T-cell (primary cell): ENCODE results near the gene FOXJ2. TPM values are rescaled to one million over a fixed set of nuclear protein-coding genes. Genes with fewer than 3 reads are reported as not detected.
"Not testable (repeated sequence)": the region's sequence is repeated elsewhere in the genome, so short reads cannot be mapped to it uniquely, and the experiment has no call there.

ENCODE experiments used
- ATAC-seq, 4 experiments: fragments of 200-7000 bp in 3 of 4; fragments of 150-1000 bp in 1 of 4; cut with Tn5 transposase; replicated peaks in 1 of 4; 1 replicate in 3 of 4; 2 replicates in 1 of 4; pipeline ENCODE4 v1.10.0; 2021; ENCODE audit warnings: moderate library complexity in 3 of 4, mild to moderate bottlenecking in 2 of 4, moderate number of reproducible peaks in 1 of 4
- CTCF ChIA-PET, 2 donors: fragments of 300-600 bp; sonication (Branson Sonifier 250); formaldehyde crosslinking; loops; one replicate each; lab custom pipeline; 2022; ENCODE audit warnings: antibody characterized with exemption in 2 of 2; lab: Charles Lee
- POLR2A ChIA-PET, 2 donors: fragments of 300-600 bp; sonication (Branson Sonifier 250); formaldehyde crosslinking; loops; one replicate each; lab custom pipeline; 2022; ENCODE audit warnings: antibody characterized with exemption in 2 of 2; lab: Charles Lee
- DNase-seq, 35 experiments: peaks; one replicate each; pipeline versions ENCODE4 v3.0.0 to v3.0.0-alpha.2; 2013 to 2023
- H3K27ac ChIP-seq: one replicate; pipeline ENCODE4 v1.5.1; 2013; ENCODE audit warnings: low read length
- H3K27me3 ChIP-seq, 2 experiments: replicated peaks in 1 of 2; 1 replicate in 1 of 2; 2 replicates in 1 of 2; pipeline versions ENCODE4 v1.6.1 to v1.7.0; 2013; ENCODE audit warnings: low read length in 1 of 2, mixed read lengths in 1 of 2; ENCODE audit not compliant: control insufficient read depth in 2 of 2, insufficient read depth in 2 of 2; ENCODE audit errors: extremely low read depth in 1 of 2
- H3K36me3 ChIP-seq, 2 donors: 1 replicate in 1 of 2; 2 replicates in 1 of 2; pipeline versions ENCODE4 v1.6.1 to v1.7.0; 2013; ENCODE audit warnings: low read length in 1 of 2; ENCODE audit not compliant: control insufficient read depth in 2 of 2, insufficient read depth in 1 of 2; ENCODE audit errors: extremely low read depth in 1 of 2
- H3K4me1 ChIP-seq, 2 experiments: 1 replicate in 1 of 2; 2 replicates in 1 of 2; pipeline versions ENCODE4 v1.6.1 to v1.7.0; 2013; ENCODE audit warnings: low read length in 2 of 2, mixed read lengths in 1 of 2; ENCODE audit not compliant: insufficient read depth in 2 of 2, control insufficient read depth in 1 of 2; ENCODE audit errors: extremely low read depth in 1 of 2
- H3K4me3 ChIP-seq, 2 donors: 1 replicate in 1 of 2; 2 replicates in 1 of 2; pipeline versions ENCODE4 v1.5.1 to v1.7.0; 2013; ENCODE audit warnings: mild to moderate bottlenecking in 2 of 2, low read length in 1 of 2, moderate library complexity in 1 of 2; ENCODE audit not compliant: control insufficient read depth in 1 of 2; ENCODE audit errors: extremely low read depth in 1 of 2
- H3K9me3 ChIP-seq: 2 replicates; pipeline ENCODE4 v1.7.0; 2013
- H3K27ac Mint-ChIP-seq, 2 donors: one replicate each; pipeline ENCODE4 v1.8.0; 2020 to 2021; ENCODE audit warnings: mild to moderate bottlenecking in 2 of 2, mixed read lengths in 2 of 2
- H3K27me3 Mint-ChIP-seq, 2 donors: one replicate each; pipeline ENCODE4 v1.8.0; 2021 to 2022; ENCODE audit warnings: mixed read lengths in 2 of 2
- H3K36me3 Mint-ChIP-seq: one replicate; pipeline ENCODE4 v1.8.0; 2021; ENCODE audit warnings: mixed read lengths
- H3K4me1 Mint-ChIP-seq, 3 donors: one replicate each; pipeline ENCODE4 v1.8.0; 2020 to 2022; ENCODE audit warnings: mixed read lengths in 3 of 3, mild to moderate bottlenecking in 1 of 3
- H3K4me3 Mint-ChIP-seq, 3 donors: one replicate each; pipeline ENCODE4 v1.8.0; 2020 to 2022; ENCODE audit warnings: mild to moderate bottlenecking in 3 of 3, mixed read lengths in 3 of 3, moderate library complexity in 3 of 3
- H3K9me3 Mint-ChIP-seq, 3 donors: one replicate each; pipeline ENCODE4 v1.8.0; 2020 to 2022; ENCODE audit warnings: mixed read lengths in 3 of 3
- WGBS: methylation state at CpG from one replicate; pipeline ENCODE4 v1.1.5; 2013; ENCODE audit warnings: missing lambda C conversion rate; ENCODE audit not compliant: insufficient coverage; 5-methylcytosine and 5-hydroxymethylcytosine counted together
- total RNA-seq, 35 experiments: library from RNA in 6 of 35; stranded (reverse) in 6 of 35; fragments of 120-200 nt in 1 of 35; gene quantifications; one replicate each; pipeline versions ENCODE4 v1.2.1 to v1.2.4 and lab custom pipeline; 2013 to 2026

Gene FOXJ2
- total RNA-seq, 5 donors from 2014 or later (not counting 1 experiment from before 2014, with no cell fraction given), result 24.5 to 31.9 (median 28.2) TPM

DNA sequence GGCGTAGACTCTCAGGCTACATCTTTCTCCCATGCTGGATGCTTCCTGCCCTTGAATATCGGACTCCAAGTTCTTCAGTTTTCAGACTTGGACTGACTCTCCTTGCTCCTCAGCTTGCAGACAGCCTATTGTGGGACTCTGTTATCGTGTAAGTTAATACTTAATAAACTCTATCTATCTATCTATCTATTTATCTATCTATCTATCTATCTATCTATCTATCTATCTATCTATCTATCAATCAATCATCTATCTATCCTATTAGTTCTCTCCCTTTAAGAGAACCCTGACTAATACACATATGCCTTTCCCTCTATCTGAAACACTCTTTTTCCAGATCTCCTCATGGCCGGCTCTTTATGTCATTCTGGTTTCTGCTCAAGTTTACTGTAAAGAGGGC lies 27.6 kb upstream of the FOXJ2 start:
- H3K27me3 Mint-ChIP-seq, H3K9me3 Mint-ChIP-seq, H3K27ac ChIP-seq, ATAC-seq, H3K36me3 ChIP-seq, DNase-seq, H3K9me3 ChIP-seq, POLR2A ChIA-PET, H3K4me1 Mint-ChIP-seq, H3K27me3 ChIP-seq, H3K4me3 ChIP-seq, H3K4me3 Mint-ChIP-seq, H3K4me1 ChIP-seq, H3K36me3 Mint-ChIP-seq, H3K27ac Mint-ChIP-seq: not testable (repeated sequence)
- 93% methylated on average over 4 of the region's 4 CpGs for WGBS
- CTCF ChIA-PET, result interaction anchor here (0.5 to 1.0 kb wide), 3 partner anchors 11 to 71 kb away, joined by 3 read pairs; no protein-coding TSS in a partner anchor

- WGBS, result 90% methylated on average over 7 of the region's 7 CpGs
- DNase-seq (no peak), ATAC-seq (no peak)
- Mint-ChIP-seq H3K27ac (no peak overlapping the region), H3K27me3 (peaks cover 21 to 23% of the 10 kb centered on the region in 2 donors), H3K4me3 (no peak overlapping the region), H3K4me1 (no peaks in the 10 kb centered on the region), H3K36me3 (no peaks in the 10 kb centered on the region), H3K9me3 (no peaks in the 10 kb centered on the region)
- Histone ChIP-seq H3K9me3 (no peaks in the 10 kb centered on the region), H3K36me3 (no peaks in the 10 kb centered on the region), H3K27me3 (peaks cover 0 to 28% of the 10 kb centered on the region in 2 experiments), H3K27ac (no peak overlapping the region), H3K4me1 (no peaks in the 10 kb centered on the region), H3K4me3 (no peak overlapping the region)
- CTCF ChIA-PET, result interaction anchor here in 1 of 2 donors (0.6 to 1.1 kb wide), 3 partner anchors 148 to 1857 kb away, joined by 3 to 5 read pairs (median 5); no protein-coding TSS in a partner anchor
- POLR2A ChIA-PET, result interaction anchor here in 1 of 2 donors (0.6 kb wide), 1 partner anchor 27 kb away, joined by 3 read pairs; no protein-coding TSS in a partner anchor
These were observed 21.2 kb upstream of the FOXJ2 start for GRCh38 chr12:8011331-8011730.

- DNase-seq, result no peak
- peaks cover 0 to 33% of the 10 kb centered on the region in 2 experiments for H3K27me3 ChIP-seq
- WGBS, result 71% methylated on average over 1 of the region's 7 CpGs
- no peak for ATAC-seq
- ChIA-PET CTCF (no interaction called here), POLR2A (no interaction called here)
- Mint-ChIP-seq H3K27me3 (peaks cover 30% of the 10 kb centered on the region in 2 donors), H3K4me3 (no peak overlapping the region), H3K4me1 (no peaks in the 10 kb centered on the region), H3K9me3 (no peaks in the 10 kb centered on the region), H3K27ac (no peak overlapping the region), H3K36me3 (no peaks in the 10 kb centered on the region)
- H3K4me1 ChIP-seq, result no peaks in the 10 kb centered on the region
- H3K27ac ChIP-seq, result no peak overlapping the region
- H3K4me3 ChIP-seq, result no peak overlapping the region
- H3K36me3 ChIP-seq, result no peaks in the 10 kb centered on the region
- no peaks in the 10 kb centered on the region for H3K9me3 ChIP-seq
These were observed 19.7 kb upstream of the FOXJ2 start for GRCh38 chr12:8012651-8013309.

- Histone ChIP-seq H3K9me3 (no peaks in the 10 kb centered on the region), H3K4me1 (peaks cover 0 to 13% of the 10 kb centered on the region in 2 experiments), H3K36me3 (no peaks in the 10 kb centered on the region), H3K27ac (no peak overlapping the region), H3K4me3 (no peak overlapping the region), H3K27me3 (peaks cover 2 to 48% of the 10 kb centered on the region in 2 experiments)
- ATAC-seq, result no peak
- Mint-ChIP-seq H3K9me3 (no peaks in the 10 kb centered on the region), H3K4me1 (peaks cover 0 to 7% (median 5%) of the 10 kb centered on the region in 3 donors), H3K27ac (no peak overlapping the region), H3K36me3 (no peaks in the 10 kb centered on the region), H3K4me3 (no peak overlapping the region), H3K27me3 (peaks cover 29 to 30% of the 10 kb centered on the region in 2 donors)
- ChIA-PET POLR2A (no interaction called here), CTCF (no interaction called here)
- WGBS, result 93% methylated on average over 12 of the region's 18 CpGs
- no peak for DNase-seq
These were observed 17.7 kb upstream of the FOXJ2 start for GRCh38 chr12:8014836-8015235.

GRCh38 chr12:8018213-8018612 lies 14.3 kb upstream of the FOXJ2 start:
- H3K4me3 Mint-ChIP-seq, result peak overlapping the region in 2 of 3 donors; percentile 36 to 72
- H3K36me3 ChIP-seq, H3K27ac Mint-ChIP-seq, POLR2A ChIA-PET, H3K27ac ChIP-seq, DNase-seq, CTCF ChIA-PET, H3K4me1 Mint-ChIP-seq, ATAC-seq, H3K36me3 Mint-ChIP-seq, H3K9me3 ChIP-seq, H3K9me3 Mint-ChIP-seq: not testable (repeated sequence)
- H3K27me3 Mint-ChIP-seq, result peaks cover 23 to 25% of the 10 kb centered on the region in 2 donors
- H3K4me1 ChIP-seq, result peaks cover 0 to 13% of the 10 kb centered on the region in 2 experiments
- WGBS, result 67% methylated on average over 2 of the region's 16 CpGs
- H3K4me3 ChIP-seq, result peak overlapping the region; percentile 49 to 52
- peaks cover 2 to 31% of the 10 kb centered on the region in 2 experiments for H3K27me3 ChIP-seq

DNA sequence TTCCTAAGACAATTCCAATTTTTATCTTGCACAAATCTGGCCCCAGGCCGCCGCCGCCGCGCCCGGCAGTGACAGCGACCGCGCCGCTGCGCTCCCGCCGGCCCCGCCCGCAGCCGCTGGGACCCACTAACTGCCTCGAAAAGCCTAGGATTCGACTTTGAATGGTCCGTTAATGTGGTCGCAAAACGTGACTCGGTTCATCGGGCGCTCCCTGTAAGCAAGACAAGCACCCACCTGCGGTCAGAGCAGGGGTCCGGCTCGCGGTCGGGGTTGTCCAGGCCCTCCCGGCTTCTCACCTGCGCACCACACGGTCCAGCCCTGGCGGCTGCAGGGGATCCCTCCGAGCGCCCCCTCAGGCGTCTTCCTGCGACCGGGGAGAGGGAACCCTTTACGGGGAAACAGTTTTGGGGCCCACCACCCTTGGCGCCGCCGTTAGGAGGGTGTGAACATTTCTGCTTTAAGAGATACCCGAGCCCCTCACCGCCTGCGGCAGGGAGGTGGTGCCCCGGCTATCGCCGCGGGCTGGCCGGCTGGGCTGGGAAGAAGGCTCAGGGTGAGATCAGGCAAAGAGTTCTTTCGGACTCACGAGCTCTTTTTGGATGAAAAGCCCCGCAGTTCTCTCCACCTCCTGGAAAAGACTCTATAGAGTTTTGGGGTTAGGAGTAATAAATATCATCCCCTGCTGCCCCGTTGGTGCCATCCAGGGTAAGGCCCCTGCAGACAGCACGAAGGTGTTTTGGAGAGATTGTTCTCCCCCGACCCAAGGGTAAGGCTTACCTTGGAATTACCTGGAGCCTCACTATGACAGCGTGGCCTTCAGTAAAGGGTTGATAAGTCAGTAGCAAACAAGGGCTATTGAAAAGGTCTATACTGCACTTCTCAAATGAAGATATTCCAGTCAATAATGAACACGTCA lies 13.6 kb upstream of the FOXJ2 start:
- Mint-ChIP-seq H3K9me3 (no peaks in the 10 kb centered on the region), H3K27me3 (peaks cover 23 to 25% of the 10 kb centered on the region in 2 donors), H3K4me1 (peaks cover 0 to 7% (median 5%) of the 10 kb centered on the region in 3 donors), H3K27ac (no peak overlapping the region), H3K36me3 (no peaks in the 10 kb centered on the region), H3K4me3 (peak overlapping the region; percentile 37 to 72 (median 60))
- Histone ChIP-seq H3K27ac (no peak overlapping the region), H3K27me3 (peaks cover 2 to 29% of the 10 kb centered on the region in 2 experiments), H3K36me3 (no peaks in the 10 kb centered on the region), H3K4me3 (peak overlapping the region; percentile 49 to 52), H3K9me3 (no peaks in the 10 kb centered on the region), H3K4me1 (peaks cover 0 to 13% of the 10 kb centered on the region in 2 experiments)
- ATAC-seq (peak; percentile 64 to 72 (median 71)), DNase-seq (peak in 8 of 35 experiments; percentile 5 to 32 (median 17))
- ChIA-PET POLR2A (interaction anchor here in 1 of 2 donors (0.6 kb wide), 1 partner anchor 109 kb away, joined by 3 read pairs; no protein-coding TSS in a partner anchor), CTCF (no interaction called here)
- 3% methylated on average over 47 of the region's 58 CpGs for WGBS
